OCI-M2 (cell line): Measurements from ENCODE around the gene NLRP9.

Experiments used
- DNase-seq: peaks from one replicate; lab custom pipeline; 2025; ENCODE audit not compliant: unreplicated experiment; lab: John Stamatoyannopoulos, UW

NLRP9 gene

DNA sequence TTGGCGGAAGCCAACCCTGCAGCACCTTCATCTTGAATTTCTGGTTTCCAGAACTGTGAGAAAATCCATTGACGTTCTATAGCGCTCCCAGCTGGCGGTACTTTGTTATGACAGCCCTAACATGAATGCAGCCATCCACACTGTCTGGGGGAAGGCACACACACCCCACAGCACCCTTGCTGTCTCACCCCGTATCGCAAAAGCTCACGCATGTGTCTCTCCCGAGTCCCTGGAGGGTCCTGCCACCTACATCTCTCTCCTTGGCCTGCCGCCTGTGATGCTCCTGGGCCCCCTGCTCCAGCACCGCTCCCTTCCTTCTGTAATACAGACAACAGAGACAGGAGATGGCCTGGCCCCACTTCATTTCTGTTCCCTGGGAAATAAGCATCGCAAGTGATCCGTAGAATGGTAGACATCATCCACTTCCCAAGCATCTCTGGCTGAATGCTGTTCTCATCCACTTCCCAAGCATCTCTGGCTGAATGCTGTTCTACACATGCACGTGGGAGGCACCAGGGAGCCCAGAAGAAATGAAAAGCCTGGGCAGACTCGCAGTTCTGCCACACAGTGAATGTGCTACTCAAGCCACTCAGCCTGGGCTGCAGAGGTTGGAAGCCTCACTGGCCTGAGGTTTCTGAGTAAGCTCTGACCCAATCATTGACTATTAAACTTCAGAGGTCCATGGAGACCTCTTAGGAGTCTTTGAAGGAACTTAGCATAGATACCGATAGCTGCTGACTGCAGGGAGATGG is 33.5 kb downstream of the NLRP9 start:
- no peak for DNase-seq

DNA sequence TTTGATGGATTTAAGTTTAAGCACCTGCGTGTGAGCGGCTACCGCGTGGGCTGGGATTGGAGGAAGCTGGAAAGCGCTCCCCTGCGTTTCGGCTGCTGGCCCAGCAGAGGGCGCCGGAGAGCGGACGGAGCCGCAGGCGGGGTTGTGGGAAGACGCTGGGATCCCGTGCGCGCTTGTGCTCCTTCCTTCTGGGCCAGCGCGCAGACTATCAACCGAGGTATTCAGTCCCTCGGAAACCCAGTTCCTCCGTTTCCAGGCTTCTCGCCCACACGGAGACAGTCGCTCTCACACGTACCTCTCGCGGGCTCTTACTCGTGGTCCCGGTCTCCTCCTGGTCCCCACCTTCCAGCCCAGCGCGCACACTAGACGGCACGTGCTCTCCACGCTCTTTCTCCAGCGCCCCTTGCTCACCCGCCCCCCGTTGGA is 34.4 kb downstream of the NLRP9 start:
- no peak for DNase-seq

DNA sequence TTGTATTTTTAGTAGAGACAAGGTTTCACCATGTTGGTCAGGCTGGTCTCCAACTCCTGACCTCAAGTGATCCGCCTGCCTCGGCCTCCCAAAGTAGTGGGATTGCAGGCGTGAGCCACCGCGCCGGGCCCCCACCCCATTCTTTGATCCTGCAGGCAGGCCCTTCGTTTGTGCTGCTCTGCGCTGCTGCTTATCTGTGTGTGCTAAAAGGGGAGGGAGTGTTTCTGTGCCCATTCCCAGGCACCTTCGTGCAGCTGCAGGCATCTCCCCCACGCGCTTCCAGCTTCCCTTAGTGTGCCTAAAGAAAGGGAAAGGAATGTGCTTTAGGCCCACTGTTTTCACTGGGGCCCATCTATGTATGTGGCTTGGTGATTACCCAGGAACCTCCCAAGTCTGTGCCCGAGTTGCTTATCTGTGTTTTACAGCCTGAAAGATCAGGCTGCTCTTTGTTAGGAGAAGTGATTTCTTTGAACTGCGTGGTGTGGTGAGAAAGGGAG is 36.0 kb downstream of the NLRP9 start:
- DNase-seq, result no peak

DNA sequence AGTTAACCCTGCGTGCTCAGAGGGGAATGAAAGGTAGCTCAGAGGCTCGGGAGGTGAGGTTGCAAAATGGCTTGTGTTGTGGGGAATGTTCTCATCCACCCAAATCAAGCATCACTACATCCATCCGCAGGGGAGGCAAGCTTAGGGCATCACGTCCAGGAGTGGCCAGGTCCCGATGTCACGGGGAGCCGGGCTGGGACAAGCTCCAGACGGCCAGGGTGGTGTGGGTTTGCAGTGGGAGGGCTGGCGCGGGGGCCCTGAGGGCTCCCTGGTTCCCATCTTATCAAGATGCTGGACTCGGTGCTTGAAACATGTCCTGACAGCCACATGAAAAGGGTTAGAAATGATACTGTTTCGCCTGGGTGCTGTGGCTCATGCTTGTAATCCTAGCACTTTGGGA is 37.4 kb downstream of the NLRP9 start:
- no peak for DNase-seq

DNA sequence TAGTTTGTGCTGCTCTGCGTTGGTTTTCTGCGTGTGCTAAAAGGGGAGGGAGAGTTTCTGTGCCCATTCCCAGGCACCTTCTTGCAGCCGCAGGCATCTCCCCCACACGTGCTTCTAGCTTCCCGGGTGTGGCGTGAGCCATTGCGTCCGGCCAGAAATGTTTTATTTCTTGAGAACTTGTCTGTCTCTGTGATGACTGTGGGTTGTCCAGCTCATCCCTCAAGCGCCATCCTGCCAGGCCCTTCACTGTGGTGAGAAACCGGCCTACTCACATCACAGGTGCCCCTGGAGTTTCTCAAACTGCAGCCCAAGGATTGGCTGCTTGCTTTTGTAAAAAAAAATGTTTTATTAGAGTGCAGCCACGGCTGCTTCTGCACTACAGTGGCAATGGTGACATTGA is 39.0 kb downstream of the NLRP9 start:
- DNase-seq, result no peak

DNA sequence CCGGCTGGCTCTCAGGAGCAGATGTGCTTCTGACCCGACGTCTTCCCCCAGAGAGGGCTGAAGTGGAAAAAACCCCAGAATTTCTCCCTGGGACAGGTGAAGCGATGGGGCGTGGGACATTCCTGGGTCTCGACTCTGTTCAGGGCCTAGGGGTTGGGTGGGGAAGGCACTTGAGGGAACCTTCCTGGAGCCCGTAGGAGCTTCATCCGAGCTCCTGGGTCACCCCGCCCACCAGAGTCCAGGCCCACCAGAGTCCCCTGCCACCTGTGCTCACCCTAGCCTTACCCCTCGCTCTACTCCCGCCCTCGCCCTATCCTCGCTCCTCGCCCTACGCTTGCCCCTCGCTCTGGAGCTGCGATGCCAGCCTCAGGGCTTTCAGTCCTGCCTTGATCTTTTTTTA is 39.9 kb downstream of the NLRP9 start:
- DNase-seq, result no peak

DNA sequence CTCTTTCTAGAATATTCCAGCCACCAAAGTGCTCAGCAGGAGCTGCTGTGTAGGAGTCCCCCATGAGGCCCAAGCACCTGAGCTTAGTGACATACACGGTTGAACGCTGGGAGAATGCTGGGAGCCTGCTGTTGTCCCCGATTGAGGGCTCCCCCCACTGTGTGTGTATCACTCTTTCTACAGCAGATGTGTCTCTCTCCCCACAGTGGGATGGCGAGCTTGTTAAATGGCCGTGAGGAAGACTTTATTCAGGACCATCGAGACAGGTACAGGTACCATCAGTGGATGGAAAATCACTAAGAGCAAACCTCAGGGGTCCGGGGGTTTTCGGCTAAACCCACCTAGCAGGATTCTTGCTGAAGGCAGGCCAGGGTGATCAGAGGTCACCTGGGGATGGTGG is 40.5 kb downstream of the NLRP9 start:
- DNase-seq, result no peak

DNA sequence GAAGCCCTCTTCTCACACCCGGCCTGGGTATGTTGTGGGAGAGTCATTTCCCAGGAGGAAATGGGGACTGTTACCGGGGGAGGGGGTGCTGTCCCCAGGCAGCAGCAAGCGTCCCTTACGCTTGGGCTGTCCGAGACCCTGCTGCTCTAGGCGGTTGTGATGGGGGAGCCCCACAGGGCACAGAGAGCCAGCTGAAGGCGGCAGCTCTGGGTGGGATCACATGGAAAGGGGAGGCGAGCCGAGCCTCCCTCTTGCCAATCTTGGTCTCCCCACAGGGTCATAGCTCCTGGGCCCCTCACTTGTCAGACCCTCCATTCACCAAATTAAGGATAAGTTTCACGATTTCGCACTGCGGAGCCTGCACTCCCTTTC is 41.1 kb downstream of the NLRP9 start:
- DNase-seq, result no peak

DNA sequence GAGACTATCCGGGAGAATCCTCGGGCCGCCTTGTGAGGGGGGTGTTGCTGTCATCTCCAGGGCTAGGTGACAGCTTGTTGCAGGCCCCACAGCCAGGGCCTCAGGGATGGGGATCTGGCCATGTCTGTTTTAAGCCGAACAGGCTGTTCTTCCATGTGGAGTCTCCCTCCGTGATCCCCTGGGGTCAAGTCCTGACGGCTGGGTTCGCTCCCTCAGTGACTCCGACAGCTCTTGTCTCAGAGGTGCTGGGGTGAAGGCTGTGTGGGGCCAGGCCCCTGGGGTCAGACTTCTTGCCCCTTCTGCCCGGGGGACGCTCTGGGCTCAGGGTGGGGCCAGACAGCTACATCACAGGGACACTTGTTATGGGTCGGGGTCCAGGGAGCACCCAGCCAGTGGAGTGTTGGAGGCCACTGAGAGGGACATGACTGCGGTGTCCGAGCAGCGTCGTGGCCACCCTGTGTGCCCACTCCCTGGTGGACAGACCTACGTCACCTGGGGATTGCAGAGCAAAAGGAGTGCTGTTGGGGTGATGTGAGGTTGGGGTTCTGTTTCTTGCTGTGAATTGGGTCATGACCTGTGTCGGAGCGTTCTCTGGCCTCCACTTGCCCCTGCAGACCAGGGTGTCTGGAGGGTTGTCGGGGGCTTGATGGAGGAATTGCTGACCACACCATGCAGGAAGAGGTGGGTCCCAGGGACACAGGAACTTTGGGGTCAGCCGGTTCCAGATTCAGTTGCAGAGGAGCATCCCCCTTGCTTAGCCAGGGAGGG is 41.7 kb downstream of the NLRP9 start:
- DNase-seq, result no peak

DNA sequence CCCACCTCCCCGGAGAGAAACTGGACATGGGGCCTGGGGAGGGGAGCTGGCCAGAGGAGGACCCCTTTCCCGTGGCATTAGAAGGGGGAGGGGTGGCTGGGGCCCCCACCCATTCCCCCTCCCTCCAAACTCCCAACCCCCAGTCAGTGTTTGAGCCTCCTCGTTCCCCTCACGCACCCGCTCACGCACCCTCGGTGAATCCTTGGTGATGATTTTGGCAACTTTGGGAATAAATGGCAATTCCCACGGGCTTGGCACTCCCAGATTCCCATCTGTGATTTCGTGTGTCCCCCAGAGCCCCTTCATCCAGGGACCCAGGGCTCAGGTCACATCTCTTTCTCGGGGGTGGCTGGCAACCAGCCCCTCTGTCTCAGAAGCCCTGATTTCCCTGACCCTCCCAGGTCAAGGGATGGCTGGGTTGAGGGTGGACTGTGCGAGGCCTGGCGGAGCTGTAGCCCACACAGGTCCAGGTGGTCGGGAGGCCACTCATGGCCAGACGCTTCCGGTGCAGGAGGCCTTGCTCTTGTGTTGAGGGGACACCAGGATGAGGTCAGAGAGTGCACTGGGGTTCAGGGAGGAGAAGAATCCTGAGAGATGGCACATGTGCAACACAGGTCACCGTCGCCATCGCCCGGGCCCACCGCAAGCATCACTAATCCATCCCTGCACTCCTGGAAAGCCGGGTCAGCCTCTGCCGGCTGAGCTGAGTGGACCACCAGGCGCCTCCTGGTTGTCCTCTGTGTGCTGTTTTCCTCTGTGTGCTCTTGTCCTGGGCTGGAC is 42.5 kb downstream of the NLRP9 start:
- DNase-seq, result no peak

DNA sequence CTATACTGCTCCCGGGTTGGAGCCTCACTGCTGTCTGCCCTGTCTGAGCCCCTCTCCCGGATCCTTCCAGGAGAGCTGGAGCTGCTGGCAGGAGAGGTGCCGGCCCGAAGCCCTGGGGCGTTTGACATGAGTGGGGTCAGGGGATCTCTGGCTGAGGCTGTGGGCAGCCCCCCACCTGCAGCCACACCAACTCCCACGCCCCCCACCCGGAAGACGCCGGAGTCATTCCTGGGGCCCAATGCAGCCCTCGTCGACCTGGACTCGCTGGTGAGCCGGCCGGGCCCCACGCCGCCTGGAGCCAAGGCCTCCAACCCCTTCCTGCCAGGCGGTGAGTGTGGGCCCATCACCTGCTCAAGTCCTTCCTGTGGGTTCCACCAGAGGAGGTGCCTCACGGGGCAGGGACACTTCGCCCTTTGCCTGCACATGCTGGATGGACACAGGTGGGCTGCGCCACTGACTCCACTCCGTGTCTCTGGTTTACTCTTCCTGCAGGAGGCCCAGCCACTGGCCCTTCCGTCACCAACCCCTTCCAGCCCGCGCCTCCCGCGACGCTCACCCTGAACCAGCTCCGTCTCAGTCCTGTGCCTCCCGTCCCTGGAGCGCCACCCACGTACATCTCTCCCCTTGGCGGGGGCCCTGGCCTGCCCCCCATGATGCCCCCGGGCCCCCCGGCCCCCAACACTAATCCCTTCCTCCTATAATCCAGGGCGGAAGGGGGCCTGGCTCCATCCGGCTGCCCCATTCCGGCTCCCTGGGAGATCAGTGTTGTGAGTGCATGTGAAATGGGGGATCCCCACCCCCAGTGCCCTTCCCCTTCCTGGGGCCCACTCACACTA is 43.3 kb downstream of the NLRP9 start:
- no peak for DNase-seq

DNA sequence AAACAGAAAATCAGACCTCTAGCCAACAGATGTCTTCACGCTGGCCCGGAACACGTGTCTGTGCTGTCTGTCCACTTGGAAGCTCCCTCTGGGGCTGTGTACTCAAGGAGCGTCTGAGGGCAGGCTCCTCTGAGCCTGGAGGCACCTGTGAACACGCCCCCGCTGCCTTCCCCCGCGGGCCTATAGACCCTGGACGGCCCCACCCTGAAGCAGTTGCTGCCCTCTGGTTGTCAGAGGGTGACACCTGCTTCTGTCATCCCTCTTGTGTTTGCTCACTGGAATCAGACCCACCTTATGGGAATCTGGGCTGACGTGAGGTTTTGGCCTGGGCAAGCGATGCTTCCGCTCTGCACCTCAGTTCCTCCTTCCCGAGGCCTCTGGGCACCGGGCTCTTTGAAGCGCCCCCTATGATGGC is 44.0 kb downstream of the NLRP9 start:
- DNase-seq, result no peak

DNA sequence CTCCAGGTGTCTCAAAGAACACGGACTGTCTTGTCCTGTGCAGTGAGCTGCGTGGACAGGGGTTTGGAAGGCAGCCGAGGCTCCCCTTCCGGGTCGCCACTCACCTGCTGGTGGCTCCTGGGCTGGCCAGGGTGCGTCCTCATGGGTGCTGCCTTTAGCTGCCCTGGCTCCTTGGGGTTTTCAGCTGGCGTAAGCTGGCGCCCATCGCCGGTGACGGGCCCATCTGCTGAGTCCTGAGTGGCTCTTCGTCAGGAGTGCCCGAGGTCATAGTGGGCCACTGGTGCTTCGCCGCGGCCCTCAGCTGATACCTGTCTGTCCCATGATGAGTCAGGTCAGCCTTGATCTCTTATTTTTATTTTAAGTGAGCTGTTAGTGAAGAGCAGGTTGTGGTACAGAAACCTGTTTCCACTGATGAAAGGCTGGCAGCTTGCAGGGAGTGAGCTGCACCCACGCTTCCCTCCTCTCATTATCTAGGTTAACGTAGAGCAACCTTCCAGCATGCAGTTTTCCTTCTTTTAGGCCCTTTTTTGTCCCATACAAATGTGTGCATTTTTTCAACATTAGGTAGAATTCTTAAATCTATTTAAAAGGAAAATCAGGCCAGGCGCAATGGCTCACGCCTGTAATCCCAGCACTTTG is 44.7 kb downstream of the NLRP9 start:
- no peak for DNase-seq

DNA sequence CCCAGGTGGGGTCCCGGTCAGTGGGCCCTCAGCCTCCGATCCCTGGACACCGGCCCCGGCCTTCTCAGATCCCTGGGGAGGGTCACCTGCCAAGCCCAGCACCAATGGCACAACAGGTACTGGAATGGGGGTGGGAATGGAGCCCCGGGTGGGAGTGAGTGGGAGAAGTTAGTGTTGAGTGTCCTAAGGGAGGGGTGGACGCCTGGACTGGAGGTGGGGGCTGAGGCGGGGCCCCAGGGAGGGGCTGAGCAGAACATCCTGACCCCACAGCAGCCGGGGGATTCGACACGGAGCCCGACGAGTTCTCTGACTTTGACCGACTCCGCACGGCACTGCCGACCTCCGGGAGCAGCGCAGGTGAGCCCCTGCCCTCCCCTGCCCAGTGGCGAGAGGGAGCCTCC is 45.5 kb downstream of the NLRP9 start:
- no peak for DNase-seq

DNA sequence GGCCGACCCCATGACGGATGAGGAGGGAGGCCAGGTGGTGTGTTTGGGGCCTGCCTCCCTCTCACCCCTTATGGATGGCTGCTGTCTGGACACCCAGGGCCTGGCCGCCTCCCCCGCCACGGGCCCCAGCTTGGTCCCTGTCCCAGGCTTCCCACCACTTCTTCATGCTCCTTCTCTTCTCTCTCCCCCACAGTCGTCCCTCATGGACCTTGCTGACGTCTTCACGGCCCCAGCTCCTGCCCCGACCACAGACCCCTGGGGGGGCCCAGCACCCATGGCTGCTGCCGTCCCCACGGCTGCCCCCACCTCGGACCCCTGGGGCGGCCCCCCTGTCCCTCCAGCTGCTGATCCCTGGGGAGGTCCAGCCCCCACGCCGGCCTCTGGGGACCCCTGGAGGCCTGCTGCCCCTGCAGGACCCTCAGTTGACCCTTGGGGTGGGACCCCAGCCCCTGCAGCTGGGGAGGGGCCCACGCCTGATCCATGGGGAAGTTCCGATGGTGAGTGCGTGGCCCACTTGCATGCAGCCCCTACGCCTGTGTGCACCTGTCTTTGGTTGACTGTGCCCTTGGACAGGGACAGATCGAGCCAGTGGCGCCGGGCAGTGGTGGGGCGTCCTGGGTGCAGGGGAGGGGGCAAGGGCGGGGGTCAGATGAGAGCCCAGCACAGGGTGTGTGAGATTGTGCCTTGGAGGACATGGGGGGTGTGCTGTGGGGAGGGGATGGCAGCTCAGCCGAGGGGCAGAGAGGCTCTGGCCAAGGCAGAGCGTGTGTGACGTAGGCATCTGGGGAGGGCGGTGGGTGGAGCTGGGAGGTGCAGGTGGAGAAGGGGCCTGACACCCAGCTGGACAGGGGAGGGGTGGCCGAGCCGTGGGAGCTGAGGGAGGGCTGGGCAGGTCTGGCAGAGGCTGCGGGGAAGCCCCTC is 46.4 kb downstream of the NLRP9 start:
- DNase-seq, result no peak

DNA sequence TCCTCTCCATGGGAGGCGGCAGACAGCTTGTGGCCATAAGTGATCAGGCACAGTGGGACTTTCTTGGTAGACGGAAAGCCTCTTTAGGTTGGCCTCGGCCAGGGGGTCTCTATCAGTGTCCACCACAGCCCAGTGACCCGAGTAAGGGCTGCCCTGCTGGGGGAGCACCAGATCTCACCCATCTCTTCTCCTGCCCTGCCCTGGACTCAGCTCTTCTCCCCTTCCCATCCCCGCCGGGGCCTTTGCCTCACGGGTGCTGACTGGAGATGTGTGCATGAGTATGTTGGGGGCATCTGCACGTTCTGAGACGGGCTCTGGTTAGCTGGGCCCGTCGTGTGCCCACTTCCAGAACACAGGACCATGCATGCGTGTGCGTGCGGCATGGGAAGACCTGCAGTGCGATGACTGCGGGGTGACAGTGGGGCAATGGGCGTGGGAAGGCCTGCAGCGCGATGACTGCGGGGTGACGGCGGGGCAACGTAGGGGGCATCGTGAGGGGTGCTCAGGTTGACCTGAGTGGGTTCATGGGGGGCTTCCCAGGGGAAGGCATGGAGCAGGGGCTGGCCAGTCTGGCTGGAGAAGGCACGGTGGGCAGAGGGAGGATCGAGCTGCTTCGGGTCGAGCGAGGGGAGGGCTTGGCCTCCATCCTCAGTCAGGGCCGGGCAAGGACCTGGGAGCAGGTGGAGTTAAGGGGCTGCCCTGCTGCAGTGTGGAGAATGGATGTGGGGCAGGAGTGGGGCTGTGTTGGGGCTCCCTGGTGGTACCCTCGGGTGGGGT is 47.2 kb downstream of the NLRP9 start:
- no peak for DNase-seq

DNA sequence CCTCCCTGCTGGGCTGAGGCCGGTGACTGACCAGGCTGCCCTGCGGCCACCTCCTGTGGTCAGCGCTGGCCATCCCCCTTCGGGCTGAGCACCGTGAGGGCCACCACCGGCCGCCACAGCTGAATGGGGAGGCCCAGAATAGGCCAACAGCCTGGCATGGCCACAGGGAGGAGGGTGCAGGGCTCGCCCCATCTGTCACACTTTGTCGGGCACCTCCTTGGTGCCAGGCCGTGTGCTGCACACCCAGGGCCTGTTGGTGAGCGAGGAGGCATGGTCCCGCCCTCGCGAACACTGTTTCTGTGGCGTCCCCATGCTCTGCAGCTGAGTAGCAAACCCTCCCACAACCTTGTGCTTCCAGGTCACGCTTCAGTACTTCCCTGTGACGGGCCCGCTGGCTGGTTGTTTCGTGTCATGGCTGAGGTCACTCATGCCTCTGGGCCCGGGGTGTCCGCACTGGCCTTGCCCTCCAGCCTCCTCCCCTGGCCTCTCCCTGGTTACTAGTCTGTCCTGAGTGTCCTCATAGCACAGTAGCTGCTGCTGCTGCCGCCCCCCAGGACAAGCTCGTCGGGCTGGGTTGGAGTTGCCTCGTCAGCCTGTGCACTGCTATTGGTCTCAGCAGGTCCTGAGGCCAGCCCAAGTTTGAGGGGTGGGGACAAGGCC is 48.0 kb downstream of the NLRP9 start:
- DNase-seq, result no peak
